ENCODE measurements around the gene CATSPERD.
"Not testable (repeated sequence)": the region's sequence is repeated elsewhere in the genome, so short reads cannot be mapped to it uniquely, and the experiment has no call there.

The CATSPERD gene

GRCh38 chr19:5733172-5733571, 12.7 kb downstream of the CATSPERD start:
- not testable (repeated sequence) for DNase-seq (ENCODE audit: low read depth in 3 of 3, low spot score in 1 of 3)

- DNase-seq (ENCODE audit: low read depth in 3 of 3, low spot score in 1 of 3): no peak
These were observed 18.0 kb downstream of the CATSPERD start for GRCh38 chr19:5738423-5738822.

- no peak for DNase-seq (ENCODE audit: low read depth in 3 of 3, low spot score in 1 of 3)
These were observed 21.6 kb downstream of the CATSPERD start for GRCh38 chr19:5742051-5742450.

GRCh38 chr19:5743630-5744029, 23.2 kb downstream of the CATSPERD start:
- DNase-seq (ENCODE audit: low read depth in 3 of 3, low spot score in 1 of 3): no peak

GRCh38 chr19:5744999-5745398, 24.6 kb downstream of the CATSPERD start:
- not testable (repeated sequence) for DNase-seq (ENCODE audit: low read depth in 3 of 3, low spot score in 1 of 3)

- DNase-seq (ENCODE audit: low read depth in 3 of 3, low spot score in 1 of 3): not testable (repeated sequence)
These were observed 28.5 kb downstream of the CATSPERD start for GRCh38 chr19:5748920-5749319.

- no peak for DNase-seq (ENCODE audit: low read depth in 3 of 3, low spot score in 1 of 3)
These were observed 29.1 kb downstream of the CATSPERD start for GRCh38 chr19:5749505-5749904.

GRCh38 chr19:5751709-5752108, 31.3 kb downstream of the CATSPERD start:
- DNase-seq (ENCODE audit: low read depth in 3 of 3, low spot score in 1 of 3): no peak

- DNase-seq (ENCODE audit: low read depth in 3 of 3, low spot score in 1 of 3): no peak
These were observed 33.3 kb downstream of the CATSPERD start for GRCh38 chr19:5753743-5754142.

- no peak for DNase-seq (ENCODE audit: low read depth in 3 of 3, low spot score in 1 of 3)
These were observed 42.3 kb downstream of the CATSPERD start for GRCh38 chr19:5762608-5763217.

GRCh38 chr19:5765220-5765619, 44.8 kb downstream of the CATSPERD start:
- DNase-seq (ENCODE audit: low read depth in 3 of 3, low spot score in 1 of 3): no peak

- no peak for DNase-seq (ENCODE audit: low read depth in 3 of 3, low spot score in 1 of 3)
These were observed 47.5 kb downstream of the CATSPERD start for GRCh38 chr19:5767949-5768348.

GRCh38 chr19:5772416-5772815, 52.0 kb downstream of the CATSPERD start:
- DNase-seq (ENCODE audit: low read depth in 3 of 3, low spot score in 1 of 3): no peak

GRCh38 chr19:5773276-5773675, 52.8 kb downstream of the CATSPERD start:
- DNase-seq (ENCODE audit: low read depth in 3 of 3, low spot score in 1 of 3): no peak

GRCh38 chr19:5774921-5775320, 54.5 kb downstream of the CATSPERD start:
- no peak for DNase-seq (ENCODE audit: low read depth in 3 of 3, low spot score in 1 of 3)

- DNase-seq (ENCODE audit: low read depth in 3 of 3, low spot score in 1 of 3): no peak
These were observed 55.4 kb downstream of the CATSPERD start for GRCh38 chr19:5775668-5776309.

- DNase-seq (ENCODE audit: low read depth in 3 of 3, low spot score in 1 of 3): no peak
These were observed 58.0 kb downstream of the CATSPERD start for GRCh38 chr19:5778402-5778801.

- DNase-seq (ENCODE audit: low read depth in 3 of 3, low spot score in 1 of 3): not testable (repeated sequence)
These were observed 60.5 kb downstream of the CATSPERD start for GRCh38 chr19:5780916-5781315.

- DNase-seq (ENCODE audit: low read depth in 3 of 3, low spot score in 1 of 3): no peak
These were observed 61.9 kb downstream of the CATSPERD start for GRCh38 chr19:5782322-5782721.

GRCh38 chr19:5782945-5783919, 62.8 kb downstream of the CATSPERD start:
- DNase-seq (ENCODE audit: low read depth in 3 of 3, low spot score in 1 of 3): no peak

- no peak for DNase-seq (ENCODE audit: low read depth in 3 of 3, low spot score in 1 of 3)
These were observed 64.2 kb downstream of the CATSPERD start, which contains the start of gene PRR22 for GRCh38 chr19:5784581-5785147. PRR22 (minus strand) TSS chr19:5784746; CDS start chr19:5784660, 86 bp downstream.
